ENCODE data around the gene NOD2.

Gene NOD2

GRCh38 chr16:50671644-50672260 lies 21.7 kb upstream of the NOD2 start:
- no peak for DNase-seq

- DNase-seq = no peak
Observed at GRCh38 chr16:50673496-50674275, 19.7 kb upstream of the NOD2 start.

- DNase-seq = no peak
Observed at GRCh38 chr16:50674831-50675230, 18.6 kb upstream of the NOD2 start.

- DNase-seq = no peak
Observed at GRCh38 chr16:50675686-50676610, 17.5 kb upstream of the NOD2 start.

GRCh38 chr16:50676684-50677225 lies 16.7 kb upstream of the NOD2 start:
- DNase-seq = no peak

- DNase-seq = no peak
Observed at GRCh38 chr16:50677351-50677750, 16.1 kb upstream of the NOD2 start.

GRCh38 chr16:50678531-50678930 lies 14.9 kb upstream of the NOD2 start:
- DNase-seq = no peak

- no peak for DNase-seq
Observed at GRCh38 chr16:50679266-50679665, 14.1 kb upstream of the NOD2 start.

GRCh38 chr16:50679676-50680555 lies 13.5 kb upstream of the NOD2 start:
- DNase-seq = no peak

- no peak for DNase-seq
Observed at GRCh38 chr16:50680556-50680893, 12.9 kb upstream of the NOD2 start.

GRCh38 chr16:50681021-50681885 lies 12.2 kb upstream of the NOD2 start, which contains the start of gene SNX20:
SNX20 (minus strand) TSS chr16:50681312; CDS start chr16:50677526, 3,786 bp downstream.
- DNase-seq = no peak

GRCh38 chr16:50683689-50684374 lies 9.6 kb upstream of the NOD2 start:
- DNase-seq = no peak

GRCh38 chr16:50684823-50685461 lies 8.5 kb upstream of the NOD2 start:
- DNase-seq = no peak

GRCh38 chr16:50685462-50686063 lies 7.8 kb upstream of the NOD2 start:
- DNase-seq = no peak

GRCh38 chr16:50688083-50688482 lies 5.3 kb upstream of the NOD2 start:
- no peak for DNase-seq

GRCh38 chr16:50688867-50689266 lies 4.5 kb upstream of the NOD2 start:
- DNase-seq = no peak

GRCh38 chr16:50690177-50690576 lies 3.2 kb upstream of the NOD2 start:
- DNase-seq = no peak

- DNase-seq = no peak
Observed at GRCh38 chr16:50692644-50692998, 785 bp upstream of the NOD2 start.

- no peak for DNase-seq
Observed at GRCh38 chr16:50694206-50694605, 800 bp downstream of the NOD2 start.
